ENCODE data around the gene MKX.

DNA sequence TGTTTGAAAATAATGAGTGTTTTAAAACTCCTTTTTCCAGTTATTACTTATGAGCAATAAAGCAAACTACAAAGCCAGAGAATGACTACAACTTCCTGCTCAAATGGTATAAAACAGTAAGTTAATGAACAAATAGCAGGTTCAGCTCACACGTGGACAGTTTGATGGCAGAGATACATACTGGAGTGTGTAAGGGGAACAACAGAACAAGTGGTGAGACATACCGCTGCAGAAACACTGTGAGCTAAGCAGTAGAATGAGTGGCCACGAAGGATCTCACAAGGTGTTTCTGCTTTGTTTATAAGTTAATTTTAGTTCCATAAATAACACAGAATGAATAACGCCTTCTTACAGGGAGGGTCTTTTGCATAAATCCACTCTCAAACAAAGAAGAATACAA is 3.0 kb upstream of the MKX start:
- TF ChIP-seq POLR2A (IDR thresholded peaks at IDR 0.05; ENCODE audit: low read depth, low read length) (no peak), CTCF (IDR thresholded peaks at IDR 0.05; ENCODE audit: extremely low read depth in 1 of 2, insufficient read depth in 1 of 2, low read depth in 1 of 2, low read length in 2 of 2) (no peak), EZH2 (IDR thresholded peaks at IDR 0.05; ENCODE audit: borderline replicate concordance, low read depth, low read length, severe bottlenecking) (no peak), MYC (IDR thresholded peaks at IDR 0.05; ENCODE audit: low read depth, low read length) (no peak), POLR2AphosphoS5 (IDR thresholded peaks at IDR 0.05; ENCODE audit: insufficient read depth, low read depth, low read length) (no peak), JUN (IDR thresholded peaks at IDR 0.05; ENCODE audit: borderline replicate concordance, insufficient read depth, insufficient read length, low read depth) (no peak)
- TF ChIP-seq, protein P1, sequence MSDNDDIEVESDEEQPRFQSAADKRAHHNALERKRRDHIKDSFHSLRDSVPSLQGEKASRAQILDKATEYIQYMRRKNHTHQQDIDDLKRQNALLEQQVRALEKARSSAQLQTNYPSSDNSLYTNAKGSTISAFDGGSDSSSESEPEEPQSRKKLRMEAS (IDR thresholded peaks at IDR 0.05; ENCODE audit: insufficient read depth, insufficient read length) = no peak

Measured in endothelial cell of umbilical vein (primary cell).